Measurements from ENCODE around the gene SRP72.

SRP72 gene

GRCh38 chr4:56531823-56532222 is 64.4 kb downstream of the SRP72 start:
- Histone ChIP-seq H2AFZ (ENCODE audit: low read length) (no peak overlapping the region), H3K9ac (ENCODE audit: low read length) (no peak overlapping the region), H3K4me3 (ENCODE audit: low read length) (no peak overlapping the region), H3F3A (ENCODE audit: insufficient read depth, low read length) (no peaks in the 10 kb centered on the region), H4K20me1 (ENCODE audit: insufficient read depth, low read length) (no peaks in the 10 kb centered on the region), H3K27me3 (replicated peaks; ENCODE audit: insufficient read depth, low read length) (no peaks in the 10 kb centered on the region), H3K9me3 (replicated peaks; ENCODE audit: insufficient read depth, low read length) (no peaks in the 10 kb centered on the region), H3K79me2 (ENCODE audit: low read length) (no peaks in the 10 kb centered on the region), H3K27ac (ENCODE audit: low read length) (no peak overlapping the region), H3K4me2 (ENCODE audit: low read depth, low read length) (no peak overlapping the region), H3K4me1 (ENCODE audit: low read length) (no peaks in the 10 kb centered on the region), H3K36me3 (replicated peaks; ENCODE audit: insufficient read depth, low read length) (no peaks in the 10 kb centered on the region), H3K9me2 (replicated peaks; ENCODE audit: insufficient read depth, low read length) (no peaks in the 10 kb centered on the region)
- no peak for DNase-seq
- TF ChIP-seq CTCF (IDR thresholded peaks at IDR 0.05; ENCODE audit: low read length) (no peak), EZH2phosphoT487 (IDR thresholded peaks at IDR 0.05; ENCODE audit: low read length) (no peak), EZH2 (optimal IDR thresholded peaks at IDR 0.05; ENCODE audit: low read depth, low read length) (no peak)

GRCh38 chr4:56532239-56532638 is 64.8 kb downstream of the SRP72 start:
- Histone ChIP-seq H3K27me3 (replicated peaks; ENCODE audit: insufficient read depth, low read length) (no peaks in the 10 kb centered on the region), H3K9me2 (replicated peaks; ENCODE audit: insufficient read depth, low read length) (no peaks in the 10 kb centered on the region), H3K27ac (ENCODE audit: low read length) (no peak overlapping the region), H3K79me2 (ENCODE audit: low read length) (no peaks in the 10 kb centered on the region), H2AFZ (ENCODE audit: low read length) (no peak overlapping the region), H3K9me3 (replicated peaks; ENCODE audit: insufficient read depth, low read length) (no peaks in the 10 kb centered on the region), H3F3A (ENCODE audit: insufficient read depth, low read length) (no peaks in the 10 kb centered on the region), H4K20me1 (ENCODE audit: insufficient read depth, low read length) (no peaks in the 10 kb centered on the region), H3K4me1 (ENCODE audit: low read length) (no peaks in the 10 kb centered on the region), H3K36me3 (replicated peaks; ENCODE audit: insufficient read depth, low read length) (no peaks in the 10 kb centered on the region), H3K9ac (ENCODE audit: low read length) (no peak overlapping the region), H3K4me2 (ENCODE audit: low read depth, low read length) (no peak overlapping the region), H3K4me3 (ENCODE audit: low read length) (no peak overlapping the region)
- TF ChIP-seq EZH2phosphoT487 (IDR thresholded peaks at IDR 0.05; ENCODE audit: low read length): no peak
- TF ChIP-seq CTCF (IDR thresholded peaks at IDR 0.05; ENCODE audit: low read length): no peak
- TF ChIP-seq EZH2 (optimal IDR thresholded peaks at IDR 0.05; ENCODE audit: low read depth, low read length): no peak
- DNase-seq: no peak

GRCh38 chr4:56535915-56536314 is 68.5 kb downstream of the SRP72 start:
- Histone ChIP-seq H4K20me1 (ENCODE audit: insufficient read depth, low read length) (no peaks in the 10 kb centered on the region), H3K4me2 (ENCODE audit: low read depth, low read length) (no peak overlapping the region), H3K4me3 (ENCODE audit: low read length) (no peak overlapping the region), H3K27ac (ENCODE audit: low read length) (no peak overlapping the region), H3K79me2 (ENCODE audit: low read length) (no peaks in the 10 kb centered on the region), H3K27me3 (replicated peaks; ENCODE audit: insufficient read depth, low read length) (no peaks in the 10 kb centered on the region), H3K36me3 (replicated peaks; ENCODE audit: insufficient read depth, low read length) (no peaks in the 10 kb centered on the region), H3K9ac (ENCODE audit: low read length) (no peak overlapping the region), H2AFZ (ENCODE audit: low read length) (no peak overlapping the region), H3K4me1 (ENCODE audit: low read length) (no peaks in the 10 kb centered on the region), H3F3A (ENCODE audit: insufficient read depth, low read length) (no peaks in the 10 kb centered on the region), H3K9me2 (replicated peaks; ENCODE audit: insufficient read depth, low read length) (no peaks in the 10 kb centered on the region), H3K9me3 (replicated peaks; ENCODE audit: insufficient read depth, low read length) (no peaks in the 10 kb centered on the region)
- TF ChIP-seq CTCF (IDR thresholded peaks at IDR 0.05; ENCODE audit: low read length): no peak
- TF ChIP-seq EZH2phosphoT487 (IDR thresholded peaks at IDR 0.05; ENCODE audit: low read length): no peak
- no peak for TF ChIP-seq EZH2 (optimal IDR thresholded peaks at IDR 0.05; ENCODE audit: low read depth, low read length)
- no peak for DNase-seq
